Heart right ventricle (tissue), 16 donors: ENCODE data around the gene CYP51A1. TPM values are rescaled to one million over a fixed set of nuclear protein-coding genes. Genes with fewer than 3 reads are reported as not detected.
A peak's percentile ranks its signal among the peaks of the same experiment; 100 is the strongest.

Experiments
- ATAC-seq, 8 donors: fragments of 200-7000 bp; cut with Tn5 transposase; one replicate each; pipeline ENCODE4 v1.9.1; 2020; ENCODE audit warnings: mild to moderate bottlenecking in 8 of 8, moderate library complexity in 8 of 8, moderate number of reproducible peaks in 1 of 8
- DNase-seq, 2 donors: peaks; one replicate each; pipeline ENCODE4 v3.0.0-alpha.2; 2020
- H3K27ac ChIP-seq, 10 donors: fragments of 200-600 bp; sonication (generic) in 2 of 10; one replicate each; pipeline versions ENCODE4 v1.5.0 to v1.8.0; 2020 to 2022; ENCODE audit warnings: mild to moderate bottlenecking in 3 of 10
- H3K27me3 ChIP-seq, 7 donors: fragments of 200-600 bp; one replicate each; pipeline ENCODE4 v1.8.0; 2021 to 2022; ENCODE audit warnings: mild to moderate bottlenecking in 2 of 7
- H3K36me3 ChIP-seq, 9 donors: fragments of 200-600 bp; sonication (generic) in 1 of 9; one replicate each; pipeline versions ENCODE4 v1.5.0 to v1.8.0; 2020 to 2022; ENCODE audit warnings: mild to moderate bottlenecking in 2 of 9
- H3K4me1 ChIP-seq, 9 donors: fragments of 200-600 bp; sonication (generic) in 1 of 9; one replicate each; pipeline versions ENCODE4 v1.5.0 to v1.8.0; 2020 to 2022; ENCODE audit warnings: mild to moderate bottlenecking in 4 of 9
- H3K4me3 ChIP-seq, 10 donors: fragments of 200-600 bp; sonication (generic) in 2 of 10; one replicate each; pipeline versions ENCODE4 v1.5.0 to v1.8.0; 2020 to 2022; ENCODE audit warnings: mild to moderate bottlenecking in 7 of 10, moderate library complexity in 2 of 10
- H3K9me3 ChIP-seq, 11 donors: fragments of 200-600 bp in 10 of 11; sonication (generic) in 2 of 11; one replicate each; pipeline versions ENCODE4 v1.5.0 to v1.8.0; 2013 to 2022; ENCODE audit warnings: mild to moderate bottlenecking in 2 of 11, control low read depth in 1 of 11, moderate library complexity in 1 of 11
- WGBS, 2 donors: extraction: QIAGEN DNeasy Blood & Tissue Kit; methylation state at CpG; one replicate each; pipeline ENCODE4 v1.1.7; 2013; ENCODE audit warnings: inconsistent platforms in 1 of 2; 5-methylcytosine and 5-hydroxymethylcytosine counted together
- intact Hi-C, 10 donors: fragments of 100-400 bp; cut with DNase I; formaldehyde crosslinking; loops; one replicate each; pipeline versions ENCODE4 v1.11.1 to v1.14.2; 2022
- polyA plus RNA-seq, 2 donors: library from polyadenylated mRNA; stranded (reverse); fragments of 200-250 nt; gene quantifications; one replicate each; pipeline ENCODE4 v1.2.3, GENCODE V29; 2013
- total RNA-seq, 10 donors: library from RNA; stranded (reverse); fragmentation: NEBNext Ultra II Directional in 3 of 10; extraction: Animal tissue kit (Norgen Biotek cat#: 25700) in 3 of 10; gene quantifications; one replicate each; pipeline versions ENCODE4 v1.2.1 to v1.2.4, GENCODE V29; 2021 to 2023
- TF ChIP-seq, protein P1 (sequence below), 9 donors: fragments of 200-600 bp; sonication (generic) in 2 of 9; IDR thresholded peaks; one replicate each; pipeline versions ENCODE4 v1.5.0 to v1.8.0; 2021 to 2022; ENCODE audit warnings: antibody characterized with exemption in 9 of 9, mild to moderate bottlenecking in 5 of 9, moderate library complexity in 1 of 9
- donor health status: Arrhythmogenic right ventricular cardiomyopathy.
- donor health status: ischemic (EF 13 %, LVEDD 7.1; RV severe dilation, severe dysfunction).
- donor health status: healthy with polysubstance abuse.
- donor health status: DM: no; HTN: yes; CAD: no.
- donor health status: DM: no; HTN: no; CAD: no.
- donor health status: ischemic (EF 25% LVEDD 6.9; RV normal size, moderate dysfunction).
- donor health status: ischemic (EF 25% LVEDD 5.7; RV mildly dilated, moderate dysfunction).
- donor health status: healthy.
- donor health status: DM: yes; HTN: yes; CAD: no.
- donor health status: Ischemic cardiomyopathy.
- donor health status: ischemic (EF 35%, LVEDD 5.7; RV mildly dilated, moderate dysfunction).
- donor health status: nonischemic (EF 11% LVEDD 7.7; RV severe dilation, severe dysfunction).
- donor health status: DM: yes; HTN: yes; CAD: no.
- donor health status: PGD.
- donor health status: ischemic (EF 29% LVEDD 5.4; RV normal size, mild dysfunction).
- donor health status: nonischemic (EF 23%, LVEDD 6.1; RV moderate dilation, normal function).

Gene CYP51A1
- total and polyA plus RNA-seq, 12 donors: 5.8 to 45.5 (median 24.2) TPM

DNA sequence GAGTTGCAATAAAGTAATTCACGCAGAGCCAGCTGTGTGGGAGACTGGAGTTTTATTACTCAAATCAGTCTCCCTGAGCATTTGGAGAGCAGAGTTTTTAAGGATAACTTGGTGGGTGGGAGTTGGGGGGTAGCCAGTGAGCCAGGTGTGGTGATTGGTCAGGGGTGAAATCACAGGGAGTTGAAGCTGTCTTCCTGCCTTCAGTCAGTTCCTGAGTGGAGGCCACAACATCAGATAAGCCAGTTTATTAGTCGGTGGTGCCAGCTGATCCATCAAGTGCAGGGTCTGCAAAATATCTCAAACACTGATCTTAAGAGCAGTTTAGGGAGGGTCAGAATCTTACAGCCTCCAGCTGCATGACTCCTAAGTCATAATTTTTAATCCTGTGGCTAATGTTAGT, 3.3 kb upstream of the CYP51A1 start:
- intact Hi-C loops: loop anchor here in 1 of 10 donors (10.0 kb wide), 1 partner anchor 77 kb away; no protein-coding TSS in a partner anchor
- Histone ChIP-seq H3K4me3 (no peak overlapping the region), H3K27ac (no peak overlapping the region), H3K27me3 (no peaks in the 10 kb centered on the region), H3K4me1 (peaks cover 0 to 20% (median 14%) of the 10 kb centered on the region in 9 donors), H3K36me3 (no peaks in the 10 kb centered on the region), H3K9me3 (no peaks in the 10 kb centered on the region)
- DNase-seq (no peak), ATAC-seq (no peak)
- TF ChIP-seq, protein P1, sequence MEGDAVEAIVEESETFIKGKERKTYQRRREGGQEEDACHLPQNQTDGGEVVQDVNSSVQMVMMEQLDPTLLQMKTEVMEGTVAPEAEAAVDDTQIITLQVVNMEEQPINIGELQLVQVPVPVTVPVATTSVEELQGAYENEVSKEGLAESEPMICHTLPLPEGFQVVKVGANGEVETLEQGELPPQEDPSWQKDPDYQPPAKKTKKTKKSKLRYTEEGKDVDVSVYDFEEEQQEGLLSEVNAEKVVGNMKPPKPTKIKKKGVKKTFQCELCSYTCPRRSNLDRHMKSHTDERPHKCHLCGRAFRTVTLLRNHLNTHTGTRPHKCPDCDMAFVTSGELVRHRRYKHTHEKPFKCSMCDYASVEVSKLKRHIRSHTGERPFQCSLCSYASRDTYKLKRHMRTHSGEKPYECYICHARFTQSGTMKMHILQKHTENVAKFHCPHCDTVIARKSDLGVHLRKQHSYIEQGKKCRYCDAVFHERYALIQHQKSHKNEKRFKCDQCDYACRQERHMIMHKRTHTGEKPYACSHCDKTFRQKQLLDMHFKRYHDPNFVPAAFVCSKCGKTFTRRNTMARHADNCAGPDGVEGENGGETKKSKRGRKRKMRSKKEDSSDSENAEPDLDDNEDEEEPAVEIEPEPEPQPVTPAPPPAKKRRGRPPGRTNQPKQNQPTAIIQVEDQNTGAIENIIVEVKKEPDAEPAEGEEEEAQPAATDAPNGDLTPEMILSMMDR (IDR thresholded peaks at IDR 0.05): no peak
- 36 to 39% methylated on average over 2 of the region's 2 CpGs for WGBS, 2 donors

DNA sequence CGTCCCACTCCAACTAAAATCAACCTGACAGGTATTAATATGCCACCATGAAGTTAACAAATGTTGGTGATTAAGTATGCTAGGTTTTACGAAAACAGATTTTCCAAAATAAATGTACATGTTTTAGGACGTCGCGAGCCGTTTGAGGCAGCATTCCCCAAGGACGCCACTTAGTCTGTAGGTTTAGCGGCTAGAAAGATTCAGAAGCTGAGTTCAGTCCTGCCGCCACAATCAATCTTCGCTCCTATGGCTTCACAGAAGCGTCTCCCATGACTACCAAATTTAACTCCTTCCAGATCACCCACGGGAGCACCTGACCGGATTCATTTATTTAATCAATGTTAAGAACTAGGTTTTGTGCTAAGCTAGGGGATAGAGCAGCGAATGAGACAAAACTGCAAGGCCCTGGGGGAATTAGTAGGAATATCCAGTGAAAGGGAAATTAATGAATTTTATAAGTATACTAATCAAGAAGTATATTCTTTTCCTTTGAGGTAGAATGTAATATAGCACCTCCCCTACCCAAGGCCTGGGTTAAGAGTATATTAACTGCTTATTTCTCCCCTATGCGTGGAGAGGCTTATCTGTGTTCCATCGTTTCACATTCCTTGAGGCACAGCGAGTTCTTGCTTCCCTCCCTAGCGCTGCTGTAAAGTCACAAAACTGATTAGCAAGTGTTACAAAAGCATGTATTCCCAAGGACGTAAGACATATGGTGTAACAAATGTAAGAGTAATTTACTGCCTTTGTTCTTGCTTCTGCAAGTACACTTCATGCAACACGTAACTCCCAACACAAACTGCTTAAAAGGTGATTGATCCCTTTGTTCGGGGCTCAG, 994 bp upstream of the CYP51A1 start:
- DNase-seq (peak in 1 of 2 donors; percentile 12), ATAC-seq (peak in 2 of 8 donors; percentile 10 to 15)
- intact Hi-C loops: loop anchor here in 2 of 10 donors (2.0 to 10.0 kb wide), 2 partner anchors 44 to 80 kb away; partner anchors contain the start of gene LRRD1 (in 1 of the 2)
- no peaks in the 10 kb centered on the region for H3K9me3 ChIP-seq
- peak overlapping the region; percentile 77 to 99 (median 89) for H3K4me3 ChIP-seq
- H3K4me1 ChIP-seq: peaks cover 0 to 26% (median 16%) of the 10 kb centered on the region in 9 donors
- WGBS, 2 donors: 23 to 24% methylated on average over 21 of the region's 21 CpGs
- H3K27me3 ChIP-seq: no peaks in the 10 kb centered on the region
- H3K36me3 ChIP-seq: peaks cover 0 to 12% (median under 1%) of the 10 kb centered on the region in 9 donors
- TF ChIP-seq, protein P1 (IDR thresholded peaks at IDR 0.05): peak in 1 of 9 donors; percentile 5
- H3K27ac ChIP-seq: peak overlapping the region; percentile 90 to 99 (median 94)

DNA sequence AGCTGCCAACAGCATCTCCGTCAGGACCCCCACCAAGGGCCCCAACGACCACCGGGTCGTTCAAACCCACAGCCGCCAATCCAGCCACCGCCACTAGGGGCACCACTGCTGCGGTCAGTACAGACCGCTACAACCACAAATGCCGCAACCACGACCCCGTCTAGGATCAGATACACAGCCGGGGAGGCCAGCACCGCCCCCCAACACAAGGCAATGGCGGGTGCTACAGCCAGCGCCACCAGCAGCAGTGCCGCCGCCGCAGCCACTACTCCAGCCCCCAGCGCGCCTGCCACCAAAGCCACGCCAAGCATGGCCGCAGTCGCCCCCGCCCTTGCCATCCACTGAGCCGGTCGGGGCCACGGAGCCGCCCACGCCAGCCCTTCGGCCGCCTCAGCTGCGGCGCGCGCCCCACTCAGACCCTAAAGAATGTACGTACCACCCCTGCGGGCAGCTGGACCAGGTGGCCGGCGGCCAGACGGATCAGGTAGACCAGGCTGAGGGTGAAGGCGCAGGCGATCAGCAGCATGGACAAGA, 473 bp downstream of the CYP51A1 start:
- H3K27me3 ChIP-seq: no peaks in the 10 kb centered on the region

More for the DNA sequence above, 473 bp downstream of the CYP51A1 start:
- H3K36me3 ChIP-seq: peaks cover 0 to 27% (median 5%) of the 10 kb centered on the region in 9 donors
- DNase-seq: peak; percentile 68 to 73
- peak overlapping the region; percentile 77 to 99 (median 89) for H3K4me3 ChIP-seq
- ATAC-seq: peak; percentile 44 to 80 (median 53)
- TF ChIP-seq, protein P1 (IDR thresholded peaks at IDR 0.05): peak; percentile 50 to 87 (median 78)
- intact Hi-C loops: loop anchor here in 3 of 10 donors (2.0 to 10.0 kb wide), 3 partner anchors 45 to 313 kb away; partner anchors contain the start of genes GATAD1 (in 3 of the 3) and LRRD1 (in 1 of the 3)
- peak overlapping the region; percentile 90 to 99 (median 94) for H3K27ac ChIP-seq
- 0 to 1% methylated on average over 40 to 42 of the region's 42 CpGs for WGBS, 2 donors
- no peaks in the 10 kb centered on the region for H3K9me3 ChIP-seq
- peaks cover 0 to 26% (median 16%) of the 10 kb centered on the region in 9 donors for H3K4me1 ChIP-seq
